Right kidney (tissue), 1 donor: Measurements from ENCODE around the gene TTC32.

Source experiments
- DNase-seq: peaks from one replicate; pipeline ENCODE4 v3.0.0-alpha.2; 2016

TTC32 gene

DNA sequence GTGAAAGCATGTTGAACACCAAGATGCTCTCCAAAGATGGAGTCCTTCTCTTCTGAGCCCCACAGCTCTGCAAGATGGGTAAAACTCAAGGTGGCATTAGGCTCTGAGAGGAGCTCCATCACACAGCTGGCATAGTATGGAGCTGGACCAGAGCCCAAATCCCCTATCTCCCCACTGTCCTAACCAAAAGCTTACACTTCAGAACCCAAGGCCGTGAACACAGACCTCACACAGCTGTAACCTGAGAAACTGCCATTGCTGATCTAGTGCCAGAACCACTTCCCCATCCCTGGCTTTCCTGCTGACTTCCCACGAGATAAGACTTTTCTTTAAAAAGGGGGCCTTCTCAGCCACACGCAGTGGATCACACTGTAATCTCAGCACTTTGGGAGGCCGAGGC, 25.0 kb downstream of the TTC32 start:
- no peak for DNase-seq

DNA sequence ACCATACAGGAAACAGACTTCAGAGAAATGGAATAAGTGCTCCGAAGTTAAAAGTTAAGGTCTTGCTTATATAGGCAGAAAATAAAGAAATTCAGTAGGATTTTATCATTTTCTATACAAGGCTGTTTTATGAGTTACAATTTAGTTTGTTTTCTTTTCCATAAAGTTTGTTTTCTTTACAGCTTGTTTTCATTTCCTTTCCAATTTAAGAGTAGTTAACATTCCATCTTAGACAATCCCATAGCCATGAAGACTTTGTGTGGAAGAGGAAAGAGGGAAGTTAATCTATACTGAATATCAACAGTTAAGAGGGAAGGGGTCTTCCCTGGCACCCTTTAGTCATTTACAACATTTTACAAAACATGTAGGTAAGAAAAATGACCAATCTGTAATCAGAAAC, 26.5 kb downstream of the TTC32 start:
- no peak for DNase-seq

DNA sequence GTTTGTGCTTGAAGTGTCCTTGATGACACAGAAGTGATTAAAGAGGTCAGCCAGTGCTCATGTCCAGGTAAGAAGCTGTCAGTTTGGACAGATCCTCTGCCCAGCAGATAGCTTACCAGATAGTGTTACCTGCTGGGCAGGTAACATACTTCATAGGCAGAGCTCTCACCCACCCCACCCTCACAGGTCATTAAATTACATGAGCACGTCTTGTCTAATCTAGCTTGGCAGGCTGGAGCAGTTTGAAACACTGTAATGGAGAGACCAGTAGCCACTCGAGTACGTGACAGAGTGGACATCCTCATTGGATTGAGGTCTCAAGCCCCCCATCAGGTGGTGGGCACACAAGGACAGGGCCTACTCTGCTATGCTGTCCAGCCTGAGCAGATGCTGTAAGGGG, 27.1 kb downstream of the TTC32 start:
- DNase-seq = no peak

DNA sequence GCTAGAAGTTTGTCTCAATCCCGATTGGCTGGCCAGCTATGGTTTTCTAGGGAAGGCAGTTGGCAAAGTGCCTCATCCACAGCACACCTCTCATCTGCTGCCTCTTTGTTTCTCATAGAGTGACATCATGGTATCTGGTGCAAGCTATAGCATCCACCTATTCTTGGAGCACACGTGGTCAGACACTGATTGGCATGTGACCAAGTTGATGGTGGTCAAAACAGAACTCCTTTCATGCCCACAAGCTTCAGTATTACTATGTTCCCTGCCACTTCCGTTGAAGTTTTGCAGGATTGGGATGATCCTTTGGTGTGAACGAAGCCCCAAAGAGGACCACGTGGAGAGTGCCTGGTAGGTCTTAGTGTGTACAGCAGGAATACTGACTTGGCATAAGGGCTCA, 28.8 kb downstream of the TTC32 start:
- DNase-seq = no peak

DNA sequence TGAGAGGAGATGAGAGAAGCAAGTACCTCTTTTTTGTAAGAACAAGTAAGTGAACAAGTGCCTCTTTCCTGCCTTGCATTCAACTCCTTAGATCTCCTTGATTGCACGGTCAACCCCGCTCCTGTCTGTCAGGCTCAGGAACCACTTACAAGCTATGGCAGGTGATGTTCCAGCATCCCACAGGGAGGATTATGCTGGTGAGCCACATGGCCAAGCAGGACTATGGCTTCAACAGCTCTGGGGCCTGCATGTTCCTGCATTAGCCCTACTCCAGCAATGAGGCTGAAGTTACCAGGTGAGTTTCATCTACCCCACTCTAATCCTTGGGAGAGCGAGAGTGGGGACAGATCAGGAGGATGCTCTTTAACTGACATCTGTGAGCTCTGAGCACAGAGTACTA, 29.5 kb downstream of the TTC32 start:
- no peak for DNase-seq

DNA sequence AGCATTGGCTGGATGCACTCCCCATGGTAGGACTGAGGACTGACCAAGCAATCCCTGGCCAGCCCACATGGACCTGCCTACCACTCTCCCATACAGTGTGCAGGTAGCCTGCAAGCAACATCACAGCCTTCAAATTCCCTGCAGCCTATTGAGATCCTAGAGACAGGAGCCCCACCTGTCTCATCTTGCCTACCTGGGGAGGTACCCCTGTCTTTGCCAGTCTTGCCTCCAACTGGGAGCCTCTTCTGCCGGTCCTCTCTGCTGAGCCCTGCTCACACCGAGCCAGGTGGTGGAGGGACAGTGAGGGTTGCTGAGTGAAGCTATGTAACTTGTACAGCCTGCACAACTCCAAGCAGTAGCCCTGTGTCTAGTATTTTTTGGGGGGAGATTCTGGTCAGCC, 29.9 kb downstream of the TTC32 start:
- DNase-seq = no peak

DNA sequence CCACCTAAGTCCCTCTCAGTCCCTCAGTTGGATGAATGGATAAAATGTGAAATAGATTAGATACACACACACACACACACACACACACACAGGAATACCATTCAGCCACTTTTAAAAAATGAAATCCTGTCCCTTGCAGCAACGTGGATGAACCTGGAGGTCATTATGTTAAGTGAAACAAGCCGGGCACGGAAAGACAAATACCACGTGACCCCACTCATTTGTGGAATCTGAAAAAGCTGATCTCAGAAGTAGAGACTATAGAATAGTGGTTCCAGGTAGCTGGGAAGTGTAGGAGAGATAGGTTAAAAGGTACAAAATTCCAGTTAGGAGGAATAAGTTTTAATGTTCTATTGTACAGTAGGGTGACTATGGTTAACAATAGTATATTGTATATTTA, 31.0 kb downstream of the TTC32 start:
- DNase-seq = no peak

DNA sequence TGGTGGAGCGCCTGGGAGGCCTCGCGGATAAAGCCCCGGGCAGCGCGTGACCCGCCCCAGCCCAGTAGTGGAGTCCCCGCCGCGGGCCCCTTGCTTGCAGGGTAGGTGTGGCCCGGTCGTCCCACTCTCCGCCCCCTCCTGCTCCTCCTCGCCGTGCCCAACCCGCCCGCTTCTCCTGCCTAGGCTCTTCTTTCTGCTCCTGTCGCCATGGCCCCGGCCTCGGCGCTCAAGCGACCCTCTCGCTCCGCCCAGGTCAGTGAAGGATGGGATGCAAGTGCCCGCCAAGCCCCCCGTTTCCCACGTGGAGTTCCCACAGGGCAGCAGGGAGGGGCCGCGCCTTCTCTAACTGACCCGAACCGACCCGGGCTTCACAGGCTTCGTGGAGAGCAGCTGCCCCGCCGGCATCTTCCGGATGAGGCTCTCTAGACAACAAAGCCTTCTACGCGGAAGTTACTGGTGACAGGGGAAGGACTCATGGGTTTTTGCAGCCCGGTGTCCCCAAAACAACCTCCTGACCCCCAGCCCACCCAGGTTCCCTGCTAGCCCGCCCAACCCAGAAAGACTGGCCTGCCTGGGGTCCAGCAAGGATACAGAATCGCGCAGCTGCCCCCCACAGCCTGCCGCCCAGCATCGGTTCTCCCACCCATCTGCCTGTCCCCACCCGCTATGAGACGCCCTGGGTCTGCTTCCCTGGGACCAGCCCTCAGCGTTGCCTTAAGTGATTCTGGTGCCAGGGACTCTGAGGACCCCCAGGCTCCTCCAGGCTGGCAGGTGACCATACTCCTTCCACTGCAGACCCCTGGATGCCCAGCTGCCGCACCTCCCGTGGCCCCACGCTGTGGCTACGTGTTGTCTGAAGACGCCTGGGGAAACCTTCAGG, 32.8 kb downstream of the TTC32 start:
- peak; percentile 78 for DNase-seq

DNA sequence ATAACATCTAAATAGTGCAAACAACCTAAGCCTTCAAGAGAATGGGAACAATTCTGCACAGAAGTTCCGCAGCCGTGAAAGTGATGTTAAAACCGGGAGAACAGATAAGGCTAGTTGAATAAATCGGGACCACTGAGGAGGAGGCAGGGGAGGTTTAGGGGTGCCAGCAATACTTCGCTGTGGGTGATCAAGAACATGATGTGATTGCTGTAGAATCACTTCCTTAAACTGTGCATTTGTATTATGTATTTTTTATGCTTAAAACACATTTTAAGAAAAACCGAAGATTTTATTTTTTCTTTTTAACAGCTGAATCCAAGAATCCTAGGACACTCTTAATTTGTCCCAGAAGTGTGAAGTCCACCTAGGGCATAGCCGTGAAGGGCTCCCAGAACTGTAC, 33.6 kb downstream of the TTC32 start:
- no peak for DNase-seq

DNA sequence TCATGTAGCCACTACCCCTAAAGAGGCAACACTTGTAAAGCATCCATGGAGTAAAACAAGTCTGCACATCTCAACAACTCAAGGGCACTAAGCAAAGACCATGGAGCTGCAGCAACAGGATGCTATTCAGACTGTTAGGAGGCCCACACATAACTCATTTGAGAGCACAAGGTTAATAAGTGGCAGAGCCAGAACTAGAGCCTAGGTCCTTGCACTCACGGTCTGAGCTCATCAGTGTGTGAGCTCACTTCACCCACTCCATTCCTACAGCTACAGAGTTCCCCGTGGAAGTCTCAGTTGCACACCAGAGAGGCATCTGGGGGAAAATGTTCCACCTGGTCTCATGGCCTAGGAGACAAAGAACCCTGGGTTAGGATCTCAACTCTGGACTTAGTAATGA, 35.0 kb downstream of the TTC32 start:
- no peak for DNase-seq

DNA sequence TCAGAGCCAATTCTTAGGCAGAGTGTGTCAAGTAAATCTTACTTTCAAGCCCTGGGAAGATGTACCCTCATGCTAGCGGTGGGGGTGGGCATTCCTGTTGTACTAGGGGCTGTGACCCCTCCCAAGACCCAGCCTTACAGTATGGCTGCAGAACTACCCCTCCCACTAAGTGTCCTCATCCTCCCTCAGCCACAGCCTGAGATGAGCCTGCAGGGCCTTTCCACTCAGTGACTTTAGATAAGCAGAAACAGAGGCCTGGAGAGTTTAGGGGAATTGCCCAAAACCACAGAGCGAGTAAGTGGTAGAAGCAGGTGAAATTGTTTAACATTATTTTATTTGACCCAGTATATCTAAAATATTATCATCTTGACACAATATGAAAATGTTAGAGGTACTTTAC, 36.6 kb downstream of the TTC32 start:
- DNase-seq = no peak

DNA sequence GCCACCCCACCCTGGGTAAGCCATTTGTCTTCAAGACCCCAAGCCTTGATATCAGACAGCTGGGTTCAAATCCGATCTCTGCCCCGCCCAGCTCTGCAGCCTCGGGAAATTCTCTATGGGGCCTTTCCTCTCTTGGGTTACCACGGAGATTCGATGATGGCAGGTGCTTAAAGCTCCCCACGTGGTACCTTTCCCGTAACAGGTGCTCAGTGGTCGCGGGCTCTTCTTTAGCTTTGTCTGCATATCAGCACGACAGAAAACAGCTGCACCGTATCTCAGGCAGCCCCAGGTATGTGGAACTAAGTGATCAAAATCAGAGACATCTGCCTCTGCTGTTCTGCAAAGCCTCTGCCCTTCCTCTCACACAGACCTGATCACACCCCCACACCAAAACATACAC, 37.4 kb downstream of the TTC32 start:
- no peak for DNase-seq

DNA sequence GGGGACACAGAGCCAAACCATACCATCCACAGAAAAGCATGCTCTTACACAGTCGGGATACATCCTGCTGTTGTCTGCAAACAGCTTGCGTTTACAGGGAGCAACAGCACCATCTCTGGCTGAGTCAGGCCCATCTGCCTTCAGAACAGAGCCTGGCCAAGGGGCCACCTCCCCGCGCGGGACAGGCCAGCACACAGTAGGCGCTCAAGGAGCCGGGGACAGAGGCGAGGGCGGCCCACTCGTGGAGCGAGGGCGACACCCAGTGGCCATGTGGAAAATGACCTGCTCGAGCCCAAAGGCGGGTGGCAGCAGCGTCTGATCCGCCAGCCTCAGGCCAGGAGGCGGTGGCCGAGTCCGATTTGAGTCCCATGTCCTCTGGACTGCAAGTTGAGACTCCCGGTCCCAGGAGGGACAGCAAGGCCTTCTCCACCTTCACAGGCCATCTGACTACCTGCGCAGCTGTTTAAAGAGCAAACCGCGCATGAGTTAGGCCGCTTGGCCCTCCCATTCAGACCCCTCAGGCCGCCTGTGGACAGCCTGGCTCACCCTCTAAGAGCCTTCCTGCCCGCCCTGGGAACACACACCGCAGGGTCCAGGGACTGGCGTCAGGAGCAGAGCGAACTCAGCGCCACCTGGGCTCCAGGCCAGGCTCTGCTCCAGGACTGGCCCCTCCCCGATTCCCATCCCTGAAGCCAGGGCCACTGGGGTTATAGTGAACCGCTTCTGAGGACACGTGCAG, 38.3 kb downstream of the TTC32 start:
- peak; percentile 87 for DNase-seq

DNA sequence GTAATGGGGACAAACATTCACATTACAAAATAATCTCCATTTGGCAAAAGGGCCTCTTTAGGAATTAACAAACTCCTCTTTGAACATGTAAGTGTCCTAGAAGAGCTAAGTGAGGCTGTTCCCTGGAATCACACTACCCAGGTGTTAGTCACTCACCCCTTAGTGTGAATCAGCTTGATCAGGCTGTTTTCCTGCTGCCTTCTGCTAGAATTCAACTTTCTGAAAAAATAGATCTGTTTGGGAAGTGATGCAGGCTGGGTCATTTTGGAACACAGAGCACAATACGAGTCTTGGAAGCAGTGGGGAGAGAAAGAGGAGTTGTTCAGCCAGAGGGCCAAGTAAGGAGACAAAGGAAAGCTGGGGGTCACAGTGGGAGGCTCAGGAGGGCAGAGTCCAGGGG, 40.0 kb downstream of the TTC32 start:
- DNase-seq = no peak

DNA sequence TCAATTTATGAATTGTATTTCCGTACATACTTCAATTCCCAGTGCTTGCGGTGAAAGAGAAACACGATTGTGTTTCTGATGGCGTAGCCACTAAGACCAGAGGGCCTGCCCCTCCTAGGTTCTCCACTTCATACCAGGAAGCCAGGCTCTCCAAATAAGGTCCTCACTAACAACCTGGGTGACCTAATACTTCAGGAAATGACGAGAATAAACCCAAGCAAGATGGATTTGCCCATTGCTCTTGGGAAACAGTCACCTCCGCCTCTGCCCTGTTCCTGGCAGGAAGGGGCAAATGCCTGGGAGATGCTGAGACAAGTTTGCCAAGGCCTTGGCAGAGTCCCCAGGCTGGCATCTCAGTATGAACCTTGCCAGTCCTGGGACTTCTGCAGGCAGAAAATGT, 41.8 kb downstream of the TTC32 start:
- DNase-seq = no peak

DNA sequence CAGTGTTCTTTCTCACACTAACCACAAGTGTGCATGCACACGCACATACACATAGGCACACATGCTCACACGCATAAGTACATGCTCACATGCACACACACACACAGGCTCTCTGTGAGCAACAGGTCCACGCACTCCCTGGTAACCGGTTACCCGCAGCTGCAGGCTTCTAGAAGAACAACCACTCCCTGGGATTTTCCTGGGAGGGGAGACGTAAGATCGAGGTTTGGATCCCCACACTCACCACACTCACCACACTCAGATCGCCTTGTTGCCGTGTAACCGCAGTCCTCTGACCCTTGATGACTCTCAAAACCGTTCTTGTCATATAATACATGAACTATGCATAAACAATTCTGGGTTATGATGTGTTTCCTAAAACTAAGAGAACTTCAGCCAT, 42.2 kb downstream of the TTC32 start:
- DNase-seq = no peak

DNA sequence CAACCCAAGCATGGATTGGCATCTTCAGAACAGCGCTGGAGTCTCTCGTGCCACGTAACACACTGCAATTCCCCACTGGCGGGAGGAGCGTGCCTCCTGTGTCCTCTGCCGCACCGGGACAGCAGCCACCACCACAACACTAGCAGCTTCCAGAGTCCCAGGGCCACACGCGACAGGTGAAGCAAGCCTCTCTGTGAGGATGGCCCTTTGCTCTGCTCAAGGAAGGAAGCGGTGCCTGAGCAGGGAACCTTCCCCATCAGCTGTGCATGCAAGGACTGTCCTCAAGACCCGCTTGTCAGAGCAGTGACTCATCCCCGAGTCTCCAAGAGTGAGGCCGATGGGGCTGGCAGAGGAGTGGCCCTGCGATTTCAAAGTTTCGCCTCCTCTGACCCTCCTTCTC, 44.0 kb downstream of the TTC32 start:
- no peak for DNase-seq

DNA sequence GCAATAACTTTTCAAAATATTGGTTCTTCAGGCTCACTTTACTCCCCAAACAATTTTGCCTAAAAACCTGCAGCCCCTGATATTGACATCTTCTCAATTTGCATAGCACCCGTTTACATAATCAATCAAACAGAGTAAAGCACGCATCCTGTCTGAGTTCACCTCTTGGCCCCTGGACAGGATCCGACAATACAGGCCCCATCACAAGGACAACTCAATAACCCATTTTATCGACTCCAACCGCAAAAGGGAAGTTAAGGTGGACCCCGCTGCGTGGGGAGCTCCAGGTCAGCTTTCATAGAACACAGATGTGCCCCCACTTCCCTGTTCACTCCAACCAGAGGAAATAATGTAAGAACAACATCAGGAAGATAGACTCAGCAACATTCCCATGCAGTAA, 44.7 kb downstream of the TTC32 start:
- no peak for DNase-seq

DNA sequence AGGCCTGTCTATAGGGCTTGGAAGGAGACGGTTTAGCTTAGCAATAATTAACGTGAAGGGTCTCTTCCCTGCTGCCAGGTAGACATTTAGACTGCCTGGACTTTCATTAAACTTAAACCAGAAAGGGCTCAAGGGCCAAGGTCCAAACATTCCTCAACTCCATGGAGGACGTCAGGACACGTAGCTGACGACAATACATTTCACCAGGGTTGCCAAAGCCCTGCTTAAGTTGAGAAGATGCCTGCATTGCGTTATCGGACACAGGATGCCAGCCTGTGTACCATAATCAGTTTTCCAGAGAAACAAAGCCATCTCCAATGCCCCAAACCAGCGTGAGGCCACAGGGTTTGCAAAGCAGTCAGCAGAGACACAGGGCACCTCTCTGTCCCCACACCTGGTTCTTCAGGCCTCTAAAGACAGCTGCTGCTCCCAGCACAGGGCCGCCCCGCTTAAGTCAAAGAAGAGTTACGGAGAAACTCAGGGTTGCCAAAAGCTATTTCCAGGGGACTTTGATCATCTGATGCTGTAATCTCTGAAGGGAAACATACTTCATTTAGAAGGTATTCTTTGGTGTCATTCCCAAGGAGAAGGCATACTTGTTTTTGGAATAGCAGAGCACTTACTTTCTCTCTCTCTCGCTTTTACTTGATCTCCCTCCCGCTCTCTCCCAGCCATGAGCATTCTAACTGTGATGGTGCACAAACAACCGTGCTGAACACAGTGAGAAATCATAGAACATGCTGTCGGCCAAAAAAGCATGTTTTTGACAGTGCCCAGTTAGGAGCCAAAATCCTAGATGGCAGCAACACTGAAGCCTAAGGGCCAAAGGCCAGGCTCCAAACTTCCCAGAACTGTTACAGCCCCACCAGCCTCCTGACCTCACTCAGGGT, 46.0 kb downstream of the TTC32 start:
- DNase-seq = no peak

DNA sequence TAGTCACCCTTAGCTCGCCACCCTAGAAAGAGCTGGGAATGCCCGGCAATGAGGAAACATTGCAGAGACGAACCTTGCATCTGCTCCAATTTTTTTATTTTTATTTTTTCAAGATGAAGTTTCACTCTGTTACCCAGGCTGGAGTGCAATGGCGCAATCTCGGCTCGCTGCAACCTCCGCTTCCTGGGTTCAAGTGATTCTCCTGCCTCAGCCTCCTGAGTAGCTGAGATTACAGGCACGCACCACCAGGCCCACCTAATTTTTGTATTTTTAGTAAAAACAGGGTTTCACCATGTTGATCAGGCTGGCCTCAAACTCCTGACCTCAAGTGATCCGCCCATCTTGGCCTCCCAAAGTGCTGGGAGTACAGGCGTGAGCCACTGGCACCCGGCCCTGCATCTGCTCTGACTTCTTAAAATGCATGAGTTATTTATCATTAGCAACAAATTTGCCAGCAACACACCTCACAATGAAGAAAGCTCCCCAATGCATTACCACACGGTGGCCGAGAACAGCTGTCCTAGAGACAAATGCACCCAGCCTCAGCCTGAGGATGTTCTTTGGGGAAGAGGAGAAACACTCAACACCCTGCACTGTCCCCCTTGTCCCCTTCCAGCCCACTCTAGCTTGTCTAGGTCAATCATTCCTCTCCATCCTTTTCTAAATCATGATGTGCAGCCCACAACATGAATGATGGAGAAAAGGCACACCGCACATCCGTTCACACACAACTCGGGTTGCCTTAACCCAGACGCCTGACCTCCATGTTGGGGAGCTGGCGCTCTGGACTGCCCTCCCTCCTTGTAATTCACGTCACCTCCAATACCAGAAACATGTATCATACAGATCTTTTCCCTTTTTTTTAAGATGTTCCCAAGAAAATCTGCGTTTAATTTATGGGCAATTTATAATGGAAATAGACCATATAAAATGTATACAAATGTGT, 46.9 kb downstream of the TTC32 start:
- DNase-seq = no peak

DNA sequence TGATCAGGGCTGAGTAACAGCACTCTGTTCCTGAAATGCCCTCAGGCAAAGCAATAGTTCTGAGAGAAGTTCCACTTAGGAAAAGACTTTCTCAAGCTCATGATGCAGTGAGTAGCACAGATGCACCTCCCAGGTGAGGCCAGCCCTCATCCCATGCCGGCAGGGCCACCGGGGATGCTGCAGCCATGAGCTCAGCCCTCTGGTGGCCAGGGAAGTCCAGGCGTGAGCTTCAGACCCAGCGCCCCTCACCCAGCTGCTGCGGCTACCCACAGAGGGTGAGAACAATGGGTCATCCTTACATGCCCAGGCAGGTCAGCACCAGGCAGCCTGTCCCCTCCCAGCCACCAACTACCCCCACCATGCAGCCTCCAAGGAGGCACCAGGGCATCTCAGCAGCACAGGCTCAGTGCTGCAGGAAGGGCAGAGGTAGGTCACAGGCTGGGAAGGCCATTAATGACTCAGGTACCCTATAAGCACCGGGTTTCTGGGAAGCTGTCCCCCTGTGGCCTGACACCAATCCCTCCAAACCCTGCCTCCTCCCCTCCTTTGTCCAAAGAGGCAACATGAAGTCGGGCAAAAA, 50.6 kb downstream of the TTC32 start:
- DNase-seq = no peak
